ENCODE results near the gene SLC30A7. TPM values are rescaled to one million over a fixed set of nuclear protein-coding genes. Genes with fewer than 3 reads are reported as not detected.

The SLC30A7 gene
- total RNA-seq, 1 donor from 2014 or later = 14.2 TPM

DNA sequence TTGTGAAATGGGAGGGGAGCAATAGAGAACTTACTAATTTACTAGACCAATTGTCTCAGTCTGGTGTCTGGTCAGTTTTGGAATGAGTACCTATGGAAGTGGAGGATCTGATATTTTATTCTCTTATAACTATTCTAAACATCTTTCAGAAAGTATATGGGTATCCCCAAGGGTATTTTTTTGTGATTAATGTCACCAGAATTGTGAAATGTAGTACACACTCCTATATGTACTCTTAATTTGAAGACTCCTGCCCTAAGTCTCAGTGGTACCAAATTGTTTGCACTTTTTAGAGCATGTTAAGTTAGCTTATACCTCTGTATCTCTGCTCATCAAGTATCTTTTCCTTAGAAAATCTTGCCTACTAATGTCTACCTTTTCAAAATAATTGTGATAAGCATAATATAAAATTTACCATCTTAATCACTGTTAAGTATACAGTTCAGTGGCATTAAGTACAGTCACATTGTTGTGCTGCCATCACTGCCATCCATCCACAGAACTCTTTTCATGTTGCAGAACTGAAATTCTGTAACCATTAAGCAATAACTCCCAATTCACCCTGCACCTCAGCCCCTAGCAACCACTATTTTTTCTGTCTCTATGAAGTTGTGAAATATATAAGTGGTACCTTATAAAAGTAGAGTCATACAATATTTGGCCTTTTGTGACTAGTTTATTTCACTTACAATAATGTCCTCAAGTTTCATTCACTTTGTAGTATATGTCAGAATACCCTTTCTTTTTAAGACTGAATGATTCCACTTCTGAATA lies 40.5 kb downstream of the SLC30A7 start:
- no peaks in the 10 kb centered on the region for H3K4me1 ChIP-seq
- TF ChIP-seq, protein P1, sequence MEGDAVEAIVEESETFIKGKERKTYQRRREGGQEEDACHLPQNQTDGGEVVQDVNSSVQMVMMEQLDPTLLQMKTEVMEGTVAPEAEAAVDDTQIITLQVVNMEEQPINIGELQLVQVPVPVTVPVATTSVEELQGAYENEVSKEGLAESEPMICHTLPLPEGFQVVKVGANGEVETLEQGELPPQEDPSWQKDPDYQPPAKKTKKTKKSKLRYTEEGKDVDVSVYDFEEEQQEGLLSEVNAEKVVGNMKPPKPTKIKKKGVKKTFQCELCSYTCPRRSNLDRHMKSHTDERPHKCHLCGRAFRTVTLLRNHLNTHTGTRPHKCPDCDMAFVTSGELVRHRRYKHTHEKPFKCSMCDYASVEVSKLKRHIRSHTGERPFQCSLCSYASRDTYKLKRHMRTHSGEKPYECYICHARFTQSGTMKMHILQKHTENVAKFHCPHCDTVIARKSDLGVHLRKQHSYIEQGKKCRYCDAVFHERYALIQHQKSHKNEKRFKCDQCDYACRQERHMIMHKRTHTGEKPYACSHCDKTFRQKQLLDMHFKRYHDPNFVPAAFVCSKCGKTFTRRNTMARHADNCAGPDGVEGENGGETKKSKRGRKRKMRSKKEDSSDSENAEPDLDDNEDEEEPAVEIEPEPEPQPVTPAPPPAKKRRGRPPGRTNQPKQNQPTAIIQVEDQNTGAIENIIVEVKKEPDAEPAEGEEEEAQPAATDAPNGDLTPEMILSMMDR (IDR thresholded peaks at IDR 0.05) = no peak
- TF ChIP-seq POLR2A (IDR thresholded peaks at IDR 0.05) (no peak), POLR2AphosphoS5 (IDR thresholded peaks at IDR 0.05; ENCODE audit: insufficient read depth in 1 of 2, low read depth in 1 of 2) (no peak)
- H3K4me3 ChIP-seq = no peak overlapping the region
- H3K27ac ChIP-seq = no peak overlapping the region
- DNase-seq (ENCODE audit: extremely low spot score in 2 of 2) = no peak
- intact Hi-C loops (cut with DNase I) = no loop called here
- H3K9me3 ChIP-seq = no peaks in the 10 kb centered on the region
- H3K27me3 ChIP-seq = no peaks in the 10 kb centered on the region
- H3K36me3 ChIP-seq = peaks cover 0 to 8% of the 10 kb centered on the region in 2 donors

DNA sequence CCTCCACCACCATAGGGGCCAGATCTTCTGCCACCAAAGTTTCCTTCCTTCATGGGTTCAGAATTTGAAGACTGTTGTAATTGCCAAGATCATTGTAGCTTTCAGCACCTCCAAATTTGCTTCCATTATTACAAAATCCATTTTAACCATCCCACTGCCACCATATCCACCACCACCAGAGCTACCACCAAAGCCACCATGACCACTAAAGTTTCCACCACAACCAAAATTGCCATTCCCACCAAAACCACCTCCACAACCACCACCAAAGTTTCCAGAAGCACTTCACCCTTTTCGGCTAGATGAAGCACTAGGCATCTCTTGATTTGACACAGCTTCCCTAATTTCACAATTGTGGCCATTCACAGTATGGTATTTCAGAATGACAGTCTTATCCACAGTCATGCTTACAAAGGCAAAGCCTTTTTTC lies 45.2 kb downstream of the SLC30A7 start:
- TF ChIP-seq POLR2AphosphoS5 (IDR thresholded peaks at IDR 0.05; ENCODE audit: insufficient read depth in 1 of 2, low read depth in 1 of 2) (no peak), POLR2A (IDR thresholded peaks at IDR 0.05) (no peak)
- TF ChIP-seq, protein P1 (IDR thresholded peaks at IDR 0.05) = no peak
- no peaks in the 10 kb centered on the region for H3K9me3 ChIP-seq
- no peaks in the 10 kb centered on the region for H3K27me3 ChIP-seq
- no peak overlapping the region for H3K4me3 ChIP-seq
- peaks cover 0 to 14% of the 10 kb centered on the region in 2 donors for H3K36me3 ChIP-seq
- intact Hi-C loops (cut with DNase I) = no loop called here
- no peak overlapping the region for H3K27ac ChIP-seq
- H3K4me1 ChIP-seq = no peaks in the 10 kb centered on the region
- DNase-seq (ENCODE audit: extremely low spot score in 2 of 2) = no peak

DNA sequence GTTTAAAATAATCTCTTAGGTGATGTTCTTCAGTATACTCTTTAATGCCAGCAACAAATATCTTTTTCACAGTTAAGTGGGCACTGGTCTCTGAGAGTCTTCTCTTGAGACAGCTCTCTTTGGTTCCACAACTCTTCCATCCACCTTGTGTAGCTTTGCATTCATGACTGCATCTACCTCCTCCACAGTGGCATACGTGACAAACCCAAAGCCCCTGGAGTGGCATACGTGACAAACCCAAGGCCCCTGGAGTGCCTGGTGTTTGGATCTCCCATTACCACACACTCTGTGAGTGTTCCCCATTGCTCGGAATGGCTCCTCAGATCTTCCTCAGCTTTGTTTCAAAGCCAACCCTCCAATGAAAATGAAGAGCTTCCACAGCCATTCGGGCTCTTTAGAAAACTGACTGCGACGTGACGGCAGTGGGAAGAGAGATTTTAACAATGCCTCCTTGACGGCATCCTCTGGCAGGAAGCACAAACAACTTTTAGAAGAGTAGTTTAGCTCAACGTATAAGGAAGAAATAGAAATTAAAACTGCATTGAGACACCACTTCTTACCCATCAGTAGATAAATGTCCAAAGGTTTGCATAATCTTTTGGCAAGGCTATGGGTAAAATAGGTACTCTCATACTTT lies 45.8 kb downstream of the SLC30A7 start:
- peaks cover 0 to 14% of the 10 kb centered on the region in 2 donors for H3K36me3 ChIP-seq
- no peaks in the 10 kb centered on the region for H3K4me1 ChIP-seq
- H3K9me3 ChIP-seq = no peaks in the 10 kb centered on the region
- no peak for DNase-seq (ENCODE audit: extremely low spot score in 2 of 2)
- no peak for TF ChIP-seq POLR2AphosphoS5 (IDR thresholded peaks at IDR 0.05; ENCODE audit: insufficient read depth in 1 of 2, low read depth in 1 of 2)
- TF ChIP-seq, protein P1 (IDR thresholded peaks at IDR 0.05) = no peak
- no peak for TF ChIP-seq POLR2A (IDR thresholded peaks at IDR 0.05)
- no peaks in the 10 kb centered on the region for H3K27me3 ChIP-seq
- no peak overlapping the region for H3K4me3 ChIP-seq
- intact Hi-C loops (cut with DNase I) = no loop called here
- H3K27ac ChIP-seq = no peak overlapping the region

DNA sequence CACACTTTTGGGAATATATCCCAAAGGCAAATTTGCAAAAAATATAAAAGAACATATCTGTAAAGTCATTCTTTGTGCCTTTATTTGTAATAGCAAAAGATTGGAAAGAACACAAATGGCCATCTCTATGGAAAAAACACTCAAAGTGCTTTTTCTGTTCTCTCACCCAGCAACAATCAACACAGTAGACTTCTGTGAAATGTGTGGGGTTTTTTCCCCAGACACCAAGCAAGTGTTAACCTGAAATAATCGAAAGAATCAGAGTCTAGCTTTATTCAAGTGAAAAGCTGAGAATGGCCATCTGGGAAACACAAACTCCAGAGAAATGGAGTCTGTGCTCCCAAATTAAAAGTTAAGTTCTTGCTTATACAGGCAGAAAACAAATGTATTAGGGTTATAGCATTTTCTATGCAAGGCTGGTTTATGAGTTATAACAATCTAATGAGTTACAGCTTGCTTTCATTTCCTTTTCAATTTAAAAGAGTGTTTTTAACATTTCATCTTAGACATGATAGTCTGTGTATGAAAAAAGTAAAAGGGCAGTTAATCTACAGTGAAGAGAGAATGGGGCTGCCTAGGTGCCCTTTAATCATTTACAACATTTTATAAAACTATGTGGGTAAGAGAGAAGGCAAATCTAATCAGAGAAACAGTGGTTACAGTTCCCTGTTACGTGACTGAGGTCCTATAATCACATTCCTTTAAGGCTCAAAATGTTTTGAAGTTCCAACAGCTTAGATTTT lies 46.6 kb downstream of the SLC30A7 start:
- intact Hi-C loops (cut with DNase I) = no loop called here
- H3K27ac ChIP-seq = no peak overlapping the region
- H3K27me3 ChIP-seq = no peaks in the 10 kb centered on the region
- DNase-seq (ENCODE audit: extremely low spot score in 2 of 2) = no peak
- no peaks in the 10 kb centered on the region for H3K4me1 ChIP-seq
- peaks cover 0 to 14% of the 10 kb centered on the region in 2 donors for H3K36me3 ChIP-seq
- TF ChIP-seq, protein P1 (IDR thresholded peaks at IDR 0.05) = no peak
- TF ChIP-seq POLR2A (IDR thresholded peaks at IDR 0.05) (no peak), POLR2AphosphoS5 (IDR thresholded peaks at IDR 0.05; ENCODE audit: insufficient read depth in 1 of 2, low read depth in 1 of 2) (no peak)
- H3K4me3 ChIP-seq = no peak overlapping the region
- H3K9me3 ChIP-seq = no peaks in the 10 kb centered on the region
